GM08714 (cell line): Measurements from ENCODE around the gene COQ9.

Experiments used
- H3K4me3 ChIP-seq: fragments of 200-500 bp; sonication (Bioruptor generic); 2 replicates; pipeline ENCODE4 v1.5.1; 2014; ENCODE audit warnings: mild to moderate bottlenecking, low read length, inconsistent platforms
- ZNF274 ChIP-seq: IDR thresholded peaks from 2 replicates; pipeline ENCODE4 v1.6.1; 2012; ENCODE audit warnings: mild to moderate bottlenecking, low read depth, low read length

COQ9 gene

GRCh38 chr16:57502048-57502775, 54.9 kb downstream of the COQ9 start:
- no peak for TF ChIP-seq ZNF274
- no peak overlapping the region for H3K4me3 ChIP-seq

GRCh38 chr16:57503366-57503765, 56.1 kb downstream of the COQ9 start:
- no peak for TF ChIP-seq ZNF274
- no peak overlapping the region for H3K4me3 ChIP-seq

GRCh38 chr16:57504001-57504400, 56.7 kb downstream of the COQ9 start:
- no peak for TF ChIP-seq ZNF274
- no peak overlapping the region for H3K4me3 ChIP-seq

GRCh38 chr16:57504491-57504890, 57.2 kb downstream of the COQ9 start:
- H3K4me3 ChIP-seq: no peak overlapping the region
- TF ChIP-seq ZNF274: no peak

- no peak for TF ChIP-seq ZNF274
- no peak overlapping the region for H3K4me3 ChIP-seq
These were observed 57.9 kb downstream of the COQ9 start for GRCh38 chr16:57505169-57505568.

GRCh38 chr16:57507136-57508034, 60.1 kb downstream of the COQ9 start:
- no peak for TF ChIP-seq ZNF274
- no peak overlapping the region for H3K4me3 ChIP-seq

- no peak overlapping the region for H3K4me3 ChIP-seq
- no peak for TF ChIP-seq ZNF274
These were observed 60.8 kb downstream of the COQ9 start for GRCh38 chr16:57508035-57508425.

- no peak overlapping the region for H3K4me3 ChIP-seq
- no peak for TF ChIP-seq ZNF274
These were observed 62.1 kb downstream of the COQ9 start for GRCh38 chr16:57509231-57509923.

GRCh38 chr16:57510016-57510871, 63.0 kb downstream of the COQ9 start:
- TF ChIP-seq ZNF274: no peak

More at GRCh38 chr16:57510016-57510871, 63.0 kb downstream of the COQ9 start:
- H3K4me3 ChIP-seq: no peak overlapping the region
